DND-41 (cell line): Measurements from ENCODE around the gene TRIM9.

Experiments used
- EZH2 ChIP-seq: IDR thresholded peaks from 3 replicates; pipeline ENCODE4 v1.6.1; 2012; ENCODE audit warnings: borderline replicate concordance, low read depth, mild to moderate bottlenecking, moderate library complexity, low read length, inconsistent platforms; ENCODE audit not compliant: severe bottlenecking
- TF ChIP-seq, protein P1 (sequence below): IDR thresholded peaks from 2 replicates; pipeline ENCODE4 v1.5.1; 2012; ENCODE audit warnings: borderline replicate concordance, low read length, moderate library complexity, mild to moderate bottlenecking; ENCODE audit not compliant: poor library complexity, severe bottlenecking; ENCODE audit errors: extremely low read depth

DNA sequence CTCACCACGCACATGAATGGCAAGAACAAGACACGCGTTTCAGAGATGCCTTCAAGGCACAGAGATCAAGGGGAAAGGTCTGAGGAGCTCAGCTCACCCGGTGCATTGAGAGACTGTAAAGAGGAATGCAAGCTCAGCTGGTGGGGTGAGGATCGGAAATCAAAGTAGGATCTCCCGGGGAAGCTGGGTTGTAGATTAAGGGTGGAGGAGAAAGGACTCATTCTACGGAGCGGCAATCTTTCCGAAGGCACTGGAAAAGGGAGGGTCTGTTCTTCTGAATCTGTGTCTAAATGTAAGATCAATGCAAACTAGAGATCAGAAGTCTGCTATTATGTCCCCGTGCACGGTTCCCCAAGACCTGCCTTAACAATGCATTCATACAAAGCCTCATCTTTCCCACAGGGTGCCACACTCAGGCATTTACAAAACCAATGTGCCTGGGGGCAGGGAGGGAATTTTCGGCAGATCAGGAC lies 109.0 kb downstream of the TRIM9 start:
- TF ChIP-seq, protein P1, sequence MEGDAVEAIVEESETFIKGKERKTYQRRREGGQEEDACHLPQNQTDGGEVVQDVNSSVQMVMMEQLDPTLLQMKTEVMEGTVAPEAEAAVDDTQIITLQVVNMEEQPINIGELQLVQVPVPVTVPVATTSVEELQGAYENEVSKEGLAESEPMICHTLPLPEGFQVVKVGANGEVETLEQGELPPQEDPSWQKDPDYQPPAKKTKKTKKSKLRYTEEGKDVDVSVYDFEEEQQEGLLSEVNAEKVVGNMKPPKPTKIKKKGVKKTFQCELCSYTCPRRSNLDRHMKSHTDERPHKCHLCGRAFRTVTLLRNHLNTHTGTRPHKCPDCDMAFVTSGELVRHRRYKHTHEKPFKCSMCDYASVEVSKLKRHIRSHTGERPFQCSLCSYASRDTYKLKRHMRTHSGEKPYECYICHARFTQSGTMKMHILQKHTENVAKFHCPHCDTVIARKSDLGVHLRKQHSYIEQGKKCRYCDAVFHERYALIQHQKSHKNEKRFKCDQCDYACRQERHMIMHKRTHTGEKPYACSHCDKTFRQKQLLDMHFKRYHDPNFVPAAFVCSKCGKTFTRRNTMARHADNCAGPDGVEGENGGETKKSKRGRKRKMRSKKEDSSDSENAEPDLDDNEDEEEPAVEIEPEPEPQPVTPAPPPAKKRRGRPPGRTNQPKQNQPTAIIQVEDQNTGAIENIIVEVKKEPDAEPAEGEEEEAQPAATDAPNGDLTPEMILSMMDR: no peak
- no peak for TF ChIP-seq EZH2
